Rectal smooth muscle tissue (tissue), 1 donor: ENCODE data around the gene ZNF644.
"Not testable (repeated sequence)": the region's sequence is repeated elsewhere in the genome, so short reads cannot be mapped to it uniquely, and the experiment has no call there.

Experiments used
- H3K27ac ChIP-seq: one replicate; pipeline ENCODE4 v1.7.0; 2013; ENCODE audit warnings: low read depth, low read length, inconsistent platforms
- H3K27me3 ChIP-seq: one replicate; pipeline ENCODE4 v1.7.0; 2013; ENCODE audit warnings: low read length; ENCODE audit not compliant: control insufficient read depth, insufficient read depth
- H3K36me3 ChIP-seq: one replicate; pipeline ENCODE4 v1.7.0; 2013; ENCODE audit warnings: low read length; ENCODE audit not compliant: control insufficient read depth, insufficient read depth
- H3K4me1 ChIP-seq: one replicate; pipeline ENCODE4 v1.7.0; 2013; ENCODE audit warnings: low read length; ENCODE audit not compliant: control insufficient read depth, insufficient read depth
- H3K4me3 ChIP-seq: one replicate; pipeline ENCODE4 v1.7.0; 2013; ENCODE audit warnings: low read length
- H3K9ac ChIP-seq: one replicate; pipeline ENCODE4 v1.7.0; 2013; ENCODE audit warnings: low read length

ZNF644 gene

DNA sequence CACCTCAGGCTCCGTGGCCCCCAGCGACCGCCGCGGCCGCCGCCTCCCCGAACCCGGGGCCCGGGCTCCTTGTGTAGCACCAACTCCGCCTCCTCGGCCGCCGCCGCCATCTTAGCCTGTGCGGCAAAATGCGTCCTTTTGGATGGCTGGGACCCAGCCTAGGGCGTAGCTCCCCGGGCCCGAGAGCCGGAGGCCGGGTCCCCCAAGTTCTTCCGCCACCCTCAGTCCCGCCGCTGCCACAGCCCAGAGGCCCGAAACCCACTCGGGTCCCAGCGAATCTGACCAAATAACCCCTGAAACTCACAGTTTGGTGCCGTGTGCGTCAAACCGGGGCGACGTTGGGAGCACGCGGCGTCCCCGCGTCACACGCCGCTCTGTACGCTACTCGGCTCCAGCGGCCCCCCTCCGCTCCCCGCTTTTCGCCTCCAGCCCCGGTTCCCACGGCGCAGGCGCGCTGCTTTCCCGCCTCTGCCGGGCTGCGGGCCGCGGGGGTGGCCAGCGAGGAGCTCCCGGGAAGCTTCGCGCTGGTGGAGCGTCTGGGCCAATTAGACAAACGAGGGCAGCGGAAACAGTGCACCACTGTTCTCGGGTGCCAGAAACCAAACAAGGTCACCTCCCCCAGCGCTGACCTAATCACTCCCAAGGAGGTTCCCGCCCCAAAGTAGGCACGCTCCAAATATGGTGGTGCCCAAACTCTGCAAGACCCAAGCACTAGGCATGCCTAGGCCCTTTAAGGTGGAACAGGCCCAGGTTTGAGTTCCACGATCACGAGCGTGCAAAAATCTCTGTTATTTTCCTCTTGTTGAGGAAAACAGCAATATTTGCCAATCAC lies at the start of gene ZNF644:
TSS of gene ZNF644 (minus strand) at position 350 of the 832 bp plus-strand sequence. CDS start 39,682 bp downstream, outside the sequence.
- H3K36me3 ChIP-seq = no peaks in the 10 kb centered on the region
- H3K9ac ChIP-seq = peak within 1 kb of the TSS; percentile 82
- peak within 1 kb of the TSS; percentile 100 for H3K27ac ChIP-seq
- H3K27me3 ChIP-seq = no peaks in the 10 kb centered on the region
- peak within 1 kb of the TSS; percentile 91 for H3K4me3 ChIP-seq
- H3K4me1 ChIP-seq = peaks cover 6% of the 10 kb centered on the region

DNA sequence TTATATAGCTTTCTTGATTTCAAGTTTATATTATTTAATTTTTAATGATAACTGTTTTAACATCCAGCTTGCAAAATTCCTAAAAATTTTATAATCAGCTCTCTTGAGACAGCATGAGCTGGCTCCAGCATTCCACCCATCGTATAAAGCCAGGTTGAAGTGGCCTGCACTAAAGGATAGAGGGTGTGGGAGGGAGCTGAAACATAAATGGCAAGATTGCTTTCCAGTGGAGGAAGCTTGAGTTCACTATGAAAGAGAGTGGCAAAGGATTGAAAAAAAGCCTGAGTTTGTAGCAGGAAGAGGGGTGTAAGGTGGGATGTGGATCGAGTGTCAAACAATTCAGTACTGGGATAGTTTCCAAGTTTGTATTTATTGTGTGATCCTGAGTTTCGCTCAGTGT lies 48.5 kb upstream of the ZNF644 start:
- no peak overlapping the region for H3K27ac ChIP-seq
- H3K4me3 ChIP-seq = peak overlapping the region; percentile 3
- no peak overlapping the region for H3K9ac ChIP-seq
- no peaks in the 10 kb centered on the region for H3K27me3 ChIP-seq
- no peaks in the 10 kb centered on the region for H3K36me3 ChIP-seq
- H3K4me1 ChIP-seq = no peaks in the 10 kb centered on the region

DNA sequence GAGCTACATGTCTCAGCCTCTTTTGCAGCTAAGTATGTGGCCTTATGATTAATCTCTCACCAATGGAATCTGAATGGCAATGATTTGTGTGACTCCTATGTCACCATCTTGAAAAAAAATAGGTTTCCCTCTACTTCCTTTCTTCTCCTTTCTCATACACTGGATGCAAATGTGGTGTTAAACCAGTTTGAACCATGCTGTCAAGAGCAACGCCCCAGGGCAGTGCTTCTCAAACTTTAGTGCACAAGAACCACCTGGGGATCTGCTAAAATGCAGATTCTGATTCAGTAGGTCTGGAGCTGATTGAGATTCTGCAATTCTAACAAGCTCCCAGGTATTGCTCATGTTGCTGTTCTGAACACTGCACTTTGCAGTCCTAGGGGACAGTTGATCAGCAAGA lies 44.7 kb upstream of the ZNF644 start:
- H3K36me3 ChIP-seq = no peaks in the 10 kb centered on the region
- no peak overlapping the region for H3K27ac ChIP-seq
- no peaks in the 10 kb centered on the region for H3K27me3 ChIP-seq
- H3K4me3 ChIP-seq = no peak overlapping the region
- H3K9ac ChIP-seq = no peak overlapping the region
- H3K4me1 ChIP-seq = no peaks in the 10 kb centered on the region

DNA sequence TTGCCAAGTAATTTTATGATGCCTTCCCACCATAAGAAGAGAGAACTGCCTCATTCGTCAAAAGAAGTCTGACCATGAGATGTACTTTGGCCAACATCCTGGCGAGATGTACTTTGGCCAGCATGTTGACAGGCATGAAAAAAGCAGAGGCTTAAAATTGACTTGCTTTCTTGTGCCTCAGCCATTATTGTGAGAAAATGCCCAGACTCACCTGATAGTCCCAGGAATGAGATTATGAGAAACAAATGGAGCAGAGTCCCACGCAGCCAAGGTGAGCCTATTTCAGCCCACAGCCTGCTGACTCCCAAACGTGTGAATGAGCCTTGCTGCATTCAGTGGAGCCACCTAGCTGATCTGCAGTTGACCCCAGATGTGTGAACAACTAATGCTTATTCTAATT lies 43.5 kb upstream of the ZNF644 start:
- Histone ChIP-seq H3K27ac (no peak overlapping the region), H3K27me3 (no peaks in the 10 kb centered on the region), H3K36me3 (no peaks in the 10 kb centered on the region), H3K4me1 (no peaks in the 10 kb centered on the region), H3K4me3 (no peak overlapping the region), H3K9ac (no peak overlapping the region)

DNA sequence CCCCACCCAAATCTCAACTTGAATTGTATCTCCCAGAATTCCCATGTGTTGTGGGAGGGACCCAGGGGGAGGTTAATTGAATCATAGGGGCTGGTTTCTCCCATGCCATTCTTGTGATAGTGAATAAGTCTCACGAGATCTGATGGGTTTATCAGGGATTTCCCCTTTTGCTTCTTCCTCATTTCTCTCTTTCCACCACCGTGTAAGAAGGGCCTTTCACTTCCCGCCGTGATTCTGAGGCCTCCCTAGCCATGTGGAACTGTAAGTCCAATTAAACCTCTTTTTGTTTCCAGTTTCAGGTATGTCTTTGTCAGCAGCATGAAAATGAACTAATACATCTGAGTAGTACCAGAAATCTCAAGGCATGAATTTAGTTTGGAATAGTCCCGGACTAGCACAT lies 41.6 kb upstream of the ZNF644 start:
- not testable (repeated sequence) for H3K27me3 ChIP-seq, H3K9ac ChIP-seq, H3K4me3 ChIP-seq, H3K36me3 ChIP-seq, H3K27ac ChIP-seq, H3K4me1 ChIP-seq

DNA sequence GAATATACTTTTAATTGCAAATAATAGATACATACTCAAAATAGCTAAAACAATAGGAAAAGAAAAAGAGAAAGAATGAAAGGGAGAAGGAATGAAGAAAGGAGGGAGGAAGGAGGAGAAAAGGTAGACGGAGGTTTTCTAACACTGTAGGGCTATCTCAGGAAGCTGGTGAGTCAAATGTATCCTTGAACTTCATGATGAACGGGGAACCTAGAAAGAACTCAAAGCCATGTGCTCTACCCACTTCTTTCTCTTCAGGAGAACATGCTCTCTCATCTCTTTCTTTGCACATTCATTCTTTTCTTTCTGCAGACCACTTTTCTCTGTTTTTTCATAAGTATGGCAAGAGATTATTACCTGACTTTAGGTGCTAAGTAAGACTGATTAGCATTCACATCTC lies 37.3 kb upstream of the ZNF644 start:
- Histone ChIP-seq H3K27me3 (no peaks in the 10 kb centered on the region), H3K4me3 (no peak overlapping the region), H3K27ac (no peak overlapping the region), H3K36me3 (no peaks in the 10 kb centered on the region), H3K4me1 (no peaks in the 10 kb centered on the region), H3K9ac (no peak overlapping the region)

DNA sequence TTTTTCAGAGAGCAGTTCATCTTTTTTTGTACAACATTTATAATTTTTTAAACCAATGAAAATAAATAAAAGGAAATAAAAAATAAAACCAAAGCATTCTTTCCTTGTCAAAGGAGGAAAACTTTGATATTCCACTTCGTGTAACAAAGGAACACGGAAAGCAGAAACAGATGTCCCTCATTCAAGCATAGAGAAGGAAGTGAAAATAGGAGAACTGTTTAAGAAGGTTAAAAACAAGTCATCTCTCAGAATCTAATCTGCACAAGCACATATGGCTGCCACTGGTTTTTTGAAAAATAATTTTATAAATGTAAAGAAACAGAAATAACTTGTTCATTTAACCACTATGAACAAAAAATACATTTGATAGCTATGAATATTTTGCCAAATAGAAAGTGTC lies 35.9 kb upstream of the ZNF644 start:
- Histone ChIP-seq H3K4me1 (no peaks in the 10 kb centered on the region), H3K4me3 (no peak overlapping the region), H3K9ac (no peak overlapping the region), H3K36me3 (no peaks in the 10 kb centered on the region), H3K27me3 (no peaks in the 10 kb centered on the region), H3K27ac (no peak overlapping the region)

DNA sequence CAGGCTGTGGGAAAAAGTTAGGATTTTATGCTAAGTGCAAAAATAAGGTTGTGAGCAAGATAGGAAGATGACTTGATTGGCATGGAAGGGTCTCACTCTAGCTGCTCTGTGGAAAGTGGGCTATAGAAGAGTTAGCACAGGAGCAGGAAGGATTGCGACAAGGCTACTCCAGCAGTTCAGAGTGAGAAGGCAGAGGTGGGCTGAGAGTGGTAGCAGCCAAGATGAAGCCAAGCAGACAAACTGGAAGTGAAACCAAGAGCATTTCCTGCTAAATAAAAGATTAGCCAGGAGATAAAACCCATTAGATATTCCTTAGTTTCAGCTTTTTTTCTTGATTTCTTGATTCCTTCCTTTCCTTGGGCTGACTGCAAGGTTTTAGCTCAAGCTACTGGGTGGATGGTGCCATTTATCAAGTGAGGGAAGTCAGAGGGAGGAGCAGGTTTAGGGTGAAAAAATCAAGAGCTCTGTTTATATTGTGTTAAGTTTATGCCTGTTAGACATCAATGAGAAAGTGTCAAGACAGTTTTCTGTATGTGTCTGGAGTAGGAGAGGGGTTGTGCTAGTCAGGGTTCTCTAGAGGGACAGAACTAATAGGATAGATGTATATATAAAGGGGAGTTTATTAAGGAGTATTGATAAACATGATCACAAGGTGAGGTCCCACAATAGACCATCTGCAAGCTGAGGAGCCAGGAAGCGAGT lies 33.1 kb upstream of the ZNF644 start:
- no peaks in the 10 kb centered on the region for H3K27me3 ChIP-seq
- no peaks in the 10 kb centered on the region for H3K36me3 ChIP-seq
- H3K4me1 ChIP-seq = no peaks in the 10 kb centered on the region
- H3K27ac ChIP-seq = no peak overlapping the region
- no peak overlapping the region for H3K9ac ChIP-seq
- no peak overlapping the region for H3K4me3 ChIP-seq

DNA sequence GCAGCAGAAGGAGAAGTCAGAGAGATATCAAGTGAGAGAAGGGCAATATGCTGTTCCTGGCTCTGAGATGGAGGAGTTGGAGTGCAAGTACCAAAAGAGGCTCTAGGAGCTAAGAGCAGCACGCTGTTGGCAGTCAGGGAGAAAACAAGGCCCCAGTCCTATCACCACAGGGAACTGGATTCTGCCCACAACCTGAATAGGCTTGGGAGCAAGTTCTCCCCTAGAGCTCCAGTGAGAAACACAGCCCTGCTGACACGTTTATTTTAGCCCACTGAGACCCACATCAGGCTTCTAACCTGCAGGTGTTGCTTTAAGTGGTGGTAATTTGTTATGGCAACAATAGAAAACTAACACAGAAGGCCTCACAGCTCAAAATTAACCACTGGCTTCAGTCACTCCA lies 31.8 kb upstream of the ZNF644 start:
- Histone ChIP-seq H3K27ac (no peak overlapping the region), H3K4me3 (no peak overlapping the region), H3K27me3 (no peaks in the 10 kb centered on the region), H3K4me1 (no peaks in the 10 kb centered on the region), H3K36me3 (no peaks in the 10 kb centered on the region), H3K9ac (no peak overlapping the region)

DNA sequence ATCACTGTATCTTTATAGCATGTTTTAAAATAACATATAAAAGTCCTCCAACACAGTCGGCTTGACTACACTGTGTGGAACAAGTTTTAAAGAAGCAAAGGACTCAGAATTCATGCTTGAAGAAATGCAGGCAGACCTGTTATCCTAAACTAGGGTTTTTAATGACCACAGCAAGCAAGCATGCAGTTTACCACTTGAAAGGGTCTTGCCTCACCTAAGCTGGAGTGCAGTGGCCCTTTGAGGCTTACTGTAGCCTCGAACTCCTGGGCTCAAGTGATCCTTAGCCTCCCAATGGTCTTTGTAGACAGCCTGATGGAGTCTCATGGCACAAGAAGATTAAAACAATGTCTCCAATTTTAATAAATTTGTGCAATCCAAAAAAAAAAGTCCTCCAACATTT lies 27.7 kb upstream of the ZNF644 start:
- H3K36me3 ChIP-seq, H3K27me3 ChIP-seq, H3K27ac ChIP-seq, H3K9ac ChIP-seq, H3K4me3 ChIP-seq, H3K4me1 ChIP-seq: not testable (repeated sequence)

DNA sequence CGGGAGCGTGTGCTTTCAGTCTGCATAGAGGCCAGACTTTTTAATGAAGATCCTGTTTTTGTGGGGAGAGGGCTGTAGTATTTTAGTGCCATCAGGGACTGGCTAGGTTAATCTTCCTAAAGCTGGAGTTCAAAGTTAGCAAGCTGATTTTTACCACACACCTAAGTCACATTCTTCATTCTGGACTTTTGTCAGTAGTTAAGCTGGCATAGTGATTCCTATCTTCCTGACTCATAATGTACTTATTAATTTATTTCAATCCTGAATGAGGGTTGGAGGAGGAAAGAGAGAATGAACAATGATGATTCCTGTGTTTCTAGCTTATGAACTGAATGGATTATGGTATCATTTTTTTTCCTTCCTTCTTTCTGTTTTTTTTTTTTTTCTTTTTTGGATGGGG lies 24.9 kb upstream of the ZNF644 start:
- Histone ChIP-seq H3K9ac (no peak overlapping the region), H3K27ac (no peak overlapping the region), H3K36me3 (no peaks in the 10 kb centered on the region), H3K4me1 (no peaks in the 10 kb centered on the region), H3K4me3 (no peak overlapping the region), H3K27me3 (no peaks in the 10 kb centered on the region)

DNA sequence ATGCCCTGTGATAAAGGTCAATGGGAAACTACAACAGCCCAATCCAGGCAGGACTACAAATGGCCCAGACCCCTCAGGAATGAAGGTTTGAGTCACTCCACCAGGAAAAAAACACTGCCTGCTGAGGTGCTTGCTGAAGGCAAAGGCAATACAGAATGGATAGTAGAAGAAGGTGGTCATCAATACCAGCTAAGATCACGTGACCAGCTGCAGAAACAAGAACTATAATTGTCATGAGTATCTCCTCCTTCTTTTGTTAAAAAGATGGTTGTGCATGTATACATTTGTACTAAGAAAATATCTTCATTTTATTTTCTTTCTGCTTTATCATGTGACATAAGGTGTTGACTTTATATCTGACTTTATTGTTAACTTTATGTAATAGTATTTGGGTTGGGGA lies 23.4 kb upstream of the ZNF644 start:
- no peak overlapping the region for H3K9ac ChIP-seq
- H3K27me3 ChIP-seq = no peaks in the 10 kb centered on the region
- no peaks in the 10 kb centered on the region for H3K36me3 ChIP-seq
- H3K4me3 ChIP-seq = no peak overlapping the region
- no peaks in the 10 kb centered on the region for H3K4me1 ChIP-seq
- H3K27ac ChIP-seq = no peak overlapping the region

DNA sequence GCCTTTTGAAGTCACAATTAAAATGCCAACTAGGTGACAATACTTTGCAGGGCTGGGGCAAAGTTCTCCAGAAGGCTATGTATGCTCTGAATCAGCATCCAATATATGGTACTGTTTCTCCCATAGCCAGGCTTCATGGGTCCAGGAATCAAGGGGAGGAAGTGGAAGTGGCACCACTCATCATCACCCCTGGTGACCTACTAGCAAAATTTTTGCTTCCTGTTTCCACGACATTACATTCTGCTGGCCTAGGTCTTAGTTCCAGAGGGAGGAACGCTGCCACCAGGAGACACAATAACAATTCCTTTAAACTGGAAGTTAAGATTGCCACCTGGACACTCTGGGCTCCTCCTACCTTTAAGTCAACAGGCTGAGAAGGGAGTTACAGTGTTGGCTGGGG lies 22.9 kb upstream of the ZNF644 start:
- not testable (repeated sequence) for H3K4me3 ChIP-seq, H3K27me3 ChIP-seq, H3K9ac ChIP-seq, H3K36me3 ChIP-seq, H3K27ac ChIP-seq, H3K4me1 ChIP-seq
